WTC11 (cell line): ENCODE results near the gene NTRK1. TPM values are rescaled to one million over a fixed set of nuclear protein-coding genes. Genes with fewer than 3 reads are reported as not detected.

Experiments used
- ATAC-seq: fragments of 200-7000 bp; cut with Tn5 transposase; 2 replicates; pipeline ENCODE4 v1.10.0; 2021; ENCODE audit warnings: mild to moderate bottlenecking, moderate library complexity
- CTCF ChIA-PET: fragments of 300-600 bp; sonication (Branson Sonifier 250); formaldehyde crosslinking; loops from one replicate; lab custom pipeline; 2021; ENCODE audit warnings: antibody characterized with exemption; lab: Charles Lee
- POLR2A ChIA-PET: fragments of 350-600 bp; sonication (Branson Sonifier 250); formaldehyde crosslinking; loops from one replicate; lab custom pipeline; 2021; ENCODE audit warnings: antibody characterized with exemption; lab: Charles Lee
- DNase-seq: peaks from one replicate; pipeline ENCODE4 v3.0.0; 2021; ENCODE audit warnings: low spot score
- H3K27ac Mint-ChIP-seq: 2 replicates; pipeline ENCODE4 v1.8.0; 2021; ENCODE audit warnings: mixed read lengths
- H3K27me3 Mint-ChIP-seq: 2 replicates; pipeline ENCODE4 v1.8.0; 2021; ENCODE audit warnings: low read depth, mild to moderate bottlenecking, moderate library complexity, mixed read lengths
- H3K36me3 Mint-ChIP-seq: 2 replicates; pipeline ENCODE4 v1.8.0; 2021; ENCODE audit warnings: mixed read lengths
- H3K4me1 Mint-ChIP-seq: 2 replicates; pipeline ENCODE4 v1.8.0; 2022; ENCODE audit warnings: mixed read lengths
- H3K4me3 Mint-ChIP-seq: 2 replicates; pipeline ENCODE4 v1.8.0; 2021; ENCODE audit warnings: mild to moderate bottlenecking, moderate library complexity, mixed read lengths
- H3K9me3 Mint-ChIP-seq: 2 replicates; pipeline ENCODE4 v1.8.0; 2021; ENCODE audit warnings: mixed read lengths
- ATF1 ChIP-seq: sonication (generic); formaldehyde crosslinking; IDR thresholded peaks from 2 replicates; pipeline ENCODE4 v1.8.1; 2023; ENCODE audit warnings: mild to moderate bottlenecking, moderate library complexity, missing genetic modification reagents
- ATF2 ChIP-seq: sonication (generic); formaldehyde crosslinking; IDR thresholded peaks from 2 replicates; pipeline ENCODE4 v1.8.1; 2022; ENCODE audit warnings: low read depth, missing genetic modification reagents, borderline replicate concordance
- ETV6 ChIP-seq: sonication (generic); formaldehyde crosslinking; IDR thresholded peaks from 2 replicates; pipeline ENCODE4 v1.8.1; 2022; ENCODE audit warnings: mild to moderate bottlenecking, missing genetic modification reagents
- FOXK1 ChIP-seq: sonication (generic); formaldehyde crosslinking; IDR thresholded peaks from 2 replicates; pipeline ENCODE4 v1.8.0; 2022; ENCODE audit warnings: mild to moderate bottlenecking, moderate library complexity, missing genetic modification reagents
- GTF2I ChIP-seq: fragments of 250-450 bp; sonication (Bioruptor Pico); conservative IDR thresholded peaks from 2 replicates; pipeline ENCODE4 v1.4.0; 2021; ENCODE audit warnings: mild to moderate bottlenecking
- HMGA2 ChIP-seq: fragments of 250-450 bp; sonication (Bioruptor Pico); IDR thresholded peaks from 2 replicates; pipeline ENCODE4 v1.4.0; 2021; ENCODE audit warnings: mild to moderate bottlenecking, moderate library complexity
- KAT7 ChIP-seq: sonication (generic); formaldehyde crosslinking; IDR thresholded peaks from 2 replicates; pipeline ENCODE4 v1.8.1; 2023; ENCODE audit warnings: missing genetic modification reagents, mild to moderate bottlenecking, borderline replicate concordance
- MLX ChIP-seq: sonication (generic); formaldehyde crosslinking; IDR thresholded peaks from 2 replicates; pipeline ENCODE4 v1.8.1; 2023; ENCODE audit warnings: mild to moderate bottlenecking, missing genetic modification reagents, moderate library complexity
- NFATC4 ChIP-seq: fragments of 250-450 bp; sonication (Bioruptor Pico); IDR thresholded peaks from 2 replicates; pipeline ENCODE4 v1.9.0; 2021; ENCODE audit warnings: mild to moderate bottlenecking
- ZNF121 ChIP-seq: sonication (generic); formaldehyde crosslinking; IDR thresholded peaks from 2 replicates; pipeline ENCODE4 v1.8.0; 2023; ENCODE audit warnings: missing genetic modification reagents
- ZNF396 ChIP-seq: fragments of 250-450 bp; sonication (Bioruptor Pico); IDR thresholded peaks from 2 replicates; pipeline ENCODE4 v1.8.0; 2021; ENCODE audit warnings: mild to moderate bottlenecking, moderate library complexity, borderline replicate concordance
- total RNA-seq: library from RNA; stranded (reverse); gene quantifications from 3 replicates; pipeline ENCODE4 v1.2.3, GENCODE V29; 2021
- TF ChIP-seq, protein P1 (sequence below): fragments of 250-450 bp; sonication (Bioruptor Pico); conservative IDR thresholded peaks from 2 replicates; pipeline ENCODE4 v1.9.0; 2021; ENCODE audit warnings: mild to moderate bottlenecking
- TF ChIP-seq, protein P2 (sequence below): sonication (generic); formaldehyde crosslinking; IDR thresholded peaks from 2 replicates; pipeline ENCODE4 v1.8.1; 2023; ENCODE audit warnings: mild to moderate bottlenecking, missing genetic modification reagents, moderate library complexity

The NTRK1 gene
- total RNA-seq, 1 experiment from 2014 or later = 0.42 TPM

GRCh38 chr1:156862584-156862983, 1.9 kb downstream of the NTRK1 start:
- Mint-ChIP-seq H3K36me3 (no peaks in the 10 kb centered on the region), H3K4me3 (no peak overlapping the region)
- POLR2A ChIA-PET = no interaction called here

GRCh38 chr1:156862997-156863599, 2.4 kb downstream of the NTRK1 start:
- Mint-ChIP-seq H3K9me3 (no peaks in the 10 kb centered on the region), H3K4me3 (no peak overlapping the region), H3K27me3 (peaks cover 83% of the 10 kb centered on the region), H3K4me1 (peaks cover 24% of the 10 kb centered on the region), H3K27ac (no peak overlapping the region), H3K36me3 (no peaks in the 10 kb centered on the region)
- ChIA-PET POLR2A (no interaction called here), CTCF (interaction anchor here (0.6 to 9.9 kb wide), 7 partner anchors 14 to 244 kb away, joined by 3 to 211 read pairs (median 47); partner anchors contain the start of genes HAPLN2 and PEAR1)
- TF ChIP-seq ETV6 (CRISPR knock-in tag) (no peak), NFATC4 (CRISPR knock-in tag) (no peak), FOXK1 (CRISPR knock-in tag) (no peak), ZNF396 (CRISPR knock-in tag) (no peak), ATF2 (no peak), MLX (CRISPR knock-in tag) (no peak), ATF1 (CRISPR knock-in tag) (no peak), ZNF121 (CRISPR knock-in tag) (no peak), GTF2I (CRISPR knock-in tag) (no peak)
- TF ChIP-seq, protein P1, sequence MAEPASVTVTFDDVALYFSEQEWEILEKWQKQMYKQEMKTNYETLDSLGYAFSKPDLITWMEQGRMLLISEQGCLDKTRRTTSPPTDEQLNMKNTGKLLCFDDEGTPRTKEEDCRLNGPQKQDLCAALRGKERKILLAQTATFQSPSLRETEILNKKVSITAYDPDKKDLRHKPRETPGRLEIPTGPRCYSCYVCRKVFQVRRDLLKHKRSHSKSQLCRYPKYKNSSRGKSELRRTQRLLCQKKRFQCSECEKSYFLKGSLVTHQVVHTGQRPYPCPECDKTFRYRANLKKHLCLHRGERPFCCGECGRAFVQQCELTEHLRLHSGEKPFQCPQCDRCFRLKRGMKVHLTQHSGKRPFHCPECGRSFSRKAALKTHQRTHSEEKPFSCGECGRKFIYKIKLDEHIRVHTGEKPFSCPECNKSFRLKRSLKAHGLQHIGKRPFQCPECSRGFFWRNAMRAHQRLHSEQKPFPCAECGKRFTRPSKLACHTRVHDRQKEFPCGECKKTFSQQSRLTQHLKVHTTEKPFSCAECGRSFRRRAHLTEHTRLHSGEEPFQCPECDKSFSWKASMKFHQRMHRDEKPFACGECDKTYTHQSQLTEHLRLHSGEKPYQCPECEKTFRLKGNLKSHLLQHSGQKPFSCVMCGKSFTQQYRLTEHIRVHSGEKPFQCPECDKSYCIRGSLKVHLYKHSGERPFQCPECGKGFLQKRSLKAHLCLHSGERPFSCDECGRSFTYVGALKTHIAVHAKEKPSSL (CRISPR knock-in tag) = no peak
- no peak for DNase-seq
- ATAC-seq = no peak

More at GRCh38 chr1:156862584-156862983, 1.9 kb downstream of the NTRK1 start:
- CTCF ChIA-PET = interaction anchor here (0.6 to 9.9 kb wide), 11 partner anchors 12 to 244 kb away, joined by 3 to 211 read pairs (median 36); partner anchors contain the start of genes HAPLN2 and PEAR1
- peaks cover 87% of the 10 kb centered on the region for H3K27me3 Mint-ChIP-seq
- H3K4me1 Mint-ChIP-seq = peaks cover 24% of the 10 kb centered on the region
- no peak overlapping the region for H3K27ac Mint-ChIP-seq
- DNase-seq (no peak), ATAC-seq (no peak)
- H3K9me3 Mint-ChIP-seq = no peaks in the 10 kb centered on the region
- TF ChIP-seq, protein P2, sequence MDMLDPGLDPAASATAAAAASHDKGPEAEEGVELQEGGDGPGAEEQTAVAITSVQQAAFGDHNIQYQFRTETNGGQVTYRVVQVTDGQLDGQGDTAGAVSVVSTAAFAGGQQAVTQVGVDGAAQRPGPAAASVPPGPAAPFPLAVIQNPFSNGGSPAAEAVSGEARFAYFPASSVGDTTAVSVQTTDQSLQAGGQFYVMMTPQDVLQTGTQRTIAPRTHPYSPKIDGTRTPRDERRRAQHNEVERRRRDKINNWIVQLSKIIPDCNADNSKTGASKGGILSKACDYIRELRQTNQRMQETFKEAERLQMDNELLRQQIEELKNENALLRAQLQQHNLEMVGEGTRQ (CRISPR knock-in tag) = no peak

DNA sequence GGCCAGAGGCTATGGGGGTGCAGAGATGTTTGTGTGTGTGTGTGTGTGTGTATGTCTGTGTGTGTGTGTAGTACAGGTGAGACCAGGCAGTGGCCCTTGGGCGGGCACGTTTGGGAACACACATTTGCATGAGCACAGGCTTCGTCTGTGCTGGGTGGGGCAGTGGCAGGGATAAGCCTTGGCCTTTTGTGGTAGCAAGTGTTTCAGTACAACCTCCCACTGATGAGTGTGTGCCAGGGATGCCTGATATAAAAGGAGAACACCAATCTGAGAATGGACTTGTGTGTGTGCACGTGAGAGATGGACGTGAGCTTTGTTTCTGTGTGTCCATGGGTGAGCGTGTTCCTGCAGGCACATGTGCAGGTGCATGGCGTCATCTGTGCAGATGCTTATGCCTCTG, 3.0 kb downstream of the NTRK1 start:
- CTCF ChIA-PET = interaction anchor here (4.6 to 9.9 kb wide), 3 partner anchors 13 to 25 kb away, joined by 47 to 211 read pairs (median 177); partner anchors contain the start of gene PEAR1

More for the DNA sequence above, 3.0 kb downstream of the NTRK1 start:
- Mint-ChIP-seq H3K4me1 (peaks cover 21% of the 10 kb centered on the region), H3K27me3 (peaks cover 77% of the 10 kb centered on the region), H3K27ac (no peak overlapping the region), H3K36me3 (no peaks in the 10 kb centered on the region), H3K9me3 (no peaks in the 10 kb centered on the region), H3K4me3 (no peak overlapping the region)
- DNase-seq (no peak), ATAC-seq (no peak)
- TF ChIP-seq HMGA2 (CRISPR knock-in tag) (no peak), KAT7 (CRISPR knock-in tag) (no peak)
- TF ChIP-seq, protein P2 (CRISPR knock-in tag) = no peak
- POLR2A ChIA-PET = no interaction called here
